GM21360 (cell line): Measurements from ENCODE around the gene IQSEC1.

ENCODE experiments used
- ATAC-seq: cut with Tn5 transposase; IDR thresholded peaks from one replicate; pipeline ENCODE4 v1.9.1; 2021; ENCODE audit warnings: mild to moderate bottlenecking, moderate library complexity; ENCODE audit not compliant: unreplicated experiment

Gene IQSEC1

DNA sequence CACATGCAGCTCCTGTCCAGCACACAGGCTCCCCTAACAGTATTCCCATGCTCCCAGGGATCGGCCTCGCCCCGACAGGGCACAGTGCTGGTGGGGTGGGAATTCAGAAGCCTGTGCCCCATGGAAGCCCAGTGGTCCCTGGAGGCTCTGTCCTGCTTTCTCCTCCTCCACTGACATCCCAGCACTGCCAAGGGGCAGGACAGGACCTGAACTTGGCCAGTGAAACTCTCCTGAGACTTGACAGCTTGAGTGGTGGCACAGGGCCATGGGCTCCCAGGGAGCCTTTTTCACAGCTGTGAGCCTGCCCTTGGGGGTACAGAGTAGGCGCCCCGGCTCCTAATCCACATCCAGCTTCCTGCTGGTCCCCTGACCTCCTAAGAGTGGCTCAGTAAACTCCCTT is 38.4 kb downstream of the IQSEC1 start:
- ATAC-seq, result no peak

- no peak for ATAC-seq
Measured at GRCh38 chr3:13034109-13034800, 39.0 kb downstream of the IQSEC1 start.

DNA sequence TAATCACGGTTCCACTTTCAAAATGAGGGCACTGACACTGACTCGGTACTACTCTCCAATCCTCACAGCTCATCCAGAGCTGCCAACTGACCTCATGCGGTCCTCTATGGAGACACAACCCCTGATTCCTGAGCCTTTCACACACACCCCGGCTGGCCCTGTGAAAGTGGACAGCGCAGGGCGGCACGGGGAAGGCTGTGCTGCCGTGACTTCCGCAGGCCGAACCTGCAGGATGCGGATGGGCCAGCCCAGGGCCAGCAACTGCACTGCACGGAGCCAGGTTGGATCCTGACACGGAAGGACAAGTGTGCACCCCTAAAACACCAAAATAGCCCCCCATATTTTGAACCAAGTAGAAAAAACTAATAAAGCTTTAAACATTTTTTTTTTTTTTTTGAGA is 41.0 kb downstream of the IQSEC1 start:
- ATAC-seq, result no peak

- no peak for ATAC-seq
Measured at GRCh38 chr3:13031621-13032020, 41.6 kb downstream of the IQSEC1 start.

GRCh38 chr3:13030684-13031083 is 42.5 kb downstream of the IQSEC1 start:
- ATAC-seq, result no peak

- no peak for ATAC-seq
Measured at GRCh38 chr3:13028010-13028821, 45.0 kb downstream of the IQSEC1 start.

GRCh38 chr3:13027154-13027553 is 46.1 kb downstream of the IQSEC1 start:
- ATAC-seq, result no peak

DNA sequence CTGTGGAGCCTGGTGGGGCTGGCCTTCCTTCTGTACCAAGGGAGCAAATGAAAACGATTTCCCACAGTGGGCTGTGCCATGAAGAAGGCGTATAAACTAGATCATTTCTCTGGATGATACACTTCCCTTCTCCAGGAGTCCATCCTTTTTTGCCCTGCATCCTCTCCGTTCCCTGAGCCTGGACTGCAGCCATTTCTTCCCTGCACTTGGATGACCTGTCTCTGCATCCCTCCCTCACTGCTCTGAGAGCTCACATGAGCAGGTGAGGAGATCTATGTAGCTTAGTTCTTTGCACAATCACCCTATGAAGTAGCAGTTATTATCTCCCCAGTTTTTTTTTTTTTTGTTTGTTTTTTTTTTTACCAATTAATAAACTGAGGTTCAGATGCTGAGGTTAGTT is 46.7 kb downstream of the IQSEC1 start:
- no peak for ATAC-seq

- ATAC-seq, result no peak
Measured at GRCh38 chr3:13025778-13026518, 47.3 kb downstream of the IQSEC1 start.

DNA sequence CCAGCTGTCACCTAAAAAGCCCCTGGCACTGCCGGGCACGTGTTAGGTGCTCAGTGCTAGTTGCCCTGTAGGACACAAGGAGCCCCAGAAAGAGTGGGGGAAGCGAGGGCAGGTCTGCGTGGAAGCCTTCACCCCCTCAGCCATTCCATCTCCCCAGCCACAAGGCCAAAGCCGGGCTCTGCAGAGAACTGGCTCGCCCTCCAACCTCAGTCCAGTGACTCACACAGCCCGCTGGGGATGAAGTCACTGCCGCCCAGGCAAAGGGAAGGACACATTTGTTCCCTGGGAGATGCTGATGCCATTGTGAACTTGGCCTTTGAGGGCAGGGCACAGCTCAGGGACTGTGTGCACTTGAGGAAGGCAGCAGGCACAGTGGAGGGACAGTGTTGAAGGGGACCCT is 48.1 kb downstream of the IQSEC1 start:
- no peak for ATAC-seq

- ATAC-seq, result no peak
Measured at GRCh38 chr3:13024765-13025065, 48.5 kb downstream of the IQSEC1 start.

GRCh38 chr3:13023971-13024764 is 49.1 kb downstream of the IQSEC1 start:
- no peak for ATAC-seq

DNA sequence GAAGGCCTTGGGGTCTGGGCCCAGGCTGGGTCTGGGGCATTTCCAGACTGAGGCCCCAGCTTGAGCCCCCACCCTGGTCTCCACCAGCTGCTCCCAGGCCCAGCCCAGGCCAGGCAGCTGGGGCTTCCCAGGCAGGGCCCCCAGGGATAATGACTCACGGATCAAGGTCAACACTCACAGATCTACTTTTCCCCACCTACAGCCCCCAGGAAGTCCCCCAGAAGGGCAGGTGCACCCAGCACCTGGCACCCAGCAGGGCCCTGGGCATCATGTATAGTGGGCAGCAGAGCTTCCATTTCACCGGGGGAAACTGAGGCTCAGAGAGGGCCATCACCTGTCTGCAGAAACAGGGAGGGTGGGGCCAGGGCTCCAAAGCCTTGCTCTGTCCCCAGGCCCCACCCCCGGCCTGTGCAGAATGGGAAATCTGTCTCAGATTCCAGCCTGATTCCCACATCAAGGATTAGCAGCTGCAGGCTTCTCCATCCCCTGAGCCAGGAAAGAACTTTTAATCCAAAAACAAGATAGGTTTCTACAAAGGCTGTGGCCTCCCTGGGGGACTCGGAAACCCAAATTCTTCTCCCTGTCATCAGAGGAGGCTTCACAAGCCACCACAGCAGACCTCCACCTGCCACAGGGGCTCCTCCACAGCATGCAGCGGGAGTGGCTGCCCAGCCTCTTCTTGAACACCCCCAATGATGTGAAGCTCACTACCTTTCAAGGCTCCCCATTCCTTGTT is 49.8 kb downstream of the IQSEC1 start:
- ATAC-seq, result no peak

GRCh38 chr3:13022348-13023234 is 50.6 kb downstream of the IQSEC1 start:
- ATAC-seq, result peak; percentile 45

DNA sequence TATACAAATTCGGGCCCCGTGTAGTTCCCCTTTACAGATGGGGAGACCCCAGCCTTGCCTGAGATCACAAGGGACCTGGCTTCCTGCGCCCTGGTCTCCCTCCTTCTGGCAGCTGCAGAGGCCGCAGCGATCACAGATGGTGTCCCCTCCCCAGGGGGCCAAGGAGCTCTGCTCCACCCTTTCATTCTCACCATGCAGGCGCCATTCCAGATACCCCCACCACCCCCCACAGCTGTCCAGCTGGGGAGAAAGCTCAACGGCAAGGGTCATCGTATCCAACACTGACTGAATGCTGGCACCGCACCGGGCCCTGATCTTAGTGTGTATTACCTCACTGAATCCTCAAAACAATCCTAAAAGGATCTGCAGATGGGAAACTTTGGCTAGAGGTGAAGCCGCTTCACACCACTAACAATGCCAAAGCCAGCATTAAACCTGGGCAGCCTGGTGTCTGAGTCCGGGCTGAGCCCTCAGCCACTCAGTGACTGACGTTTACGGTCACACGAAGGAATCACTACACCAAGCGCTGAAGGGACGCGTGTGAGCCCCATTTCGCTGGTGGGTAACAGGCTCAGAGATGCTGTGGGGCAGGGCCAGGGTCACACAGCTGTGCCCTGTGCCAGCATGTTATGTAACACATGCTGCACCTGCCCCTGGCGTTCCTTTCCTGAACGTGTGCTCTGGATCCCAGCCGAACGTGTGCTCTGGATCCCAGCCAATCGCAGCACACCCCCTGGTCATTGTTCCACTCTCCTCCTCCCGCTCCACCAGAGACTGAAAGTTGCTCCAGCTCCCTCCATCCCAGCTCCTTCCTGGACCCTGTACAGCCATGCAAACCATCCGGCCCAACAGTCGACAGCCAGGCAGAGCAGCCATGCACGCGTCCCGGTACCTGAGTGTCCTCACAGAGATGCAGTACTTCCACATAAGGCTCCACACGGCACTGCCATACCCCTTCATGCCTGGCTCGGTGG is 51.8 kb downstream of the IQSEC1 start:
- ATAC-seq, result no peak

- no peak for ATAC-seq
Measured at GRCh38 chr3:13020159-13020750, 53.0 kb downstream of the IQSEC1 start.

DNA sequence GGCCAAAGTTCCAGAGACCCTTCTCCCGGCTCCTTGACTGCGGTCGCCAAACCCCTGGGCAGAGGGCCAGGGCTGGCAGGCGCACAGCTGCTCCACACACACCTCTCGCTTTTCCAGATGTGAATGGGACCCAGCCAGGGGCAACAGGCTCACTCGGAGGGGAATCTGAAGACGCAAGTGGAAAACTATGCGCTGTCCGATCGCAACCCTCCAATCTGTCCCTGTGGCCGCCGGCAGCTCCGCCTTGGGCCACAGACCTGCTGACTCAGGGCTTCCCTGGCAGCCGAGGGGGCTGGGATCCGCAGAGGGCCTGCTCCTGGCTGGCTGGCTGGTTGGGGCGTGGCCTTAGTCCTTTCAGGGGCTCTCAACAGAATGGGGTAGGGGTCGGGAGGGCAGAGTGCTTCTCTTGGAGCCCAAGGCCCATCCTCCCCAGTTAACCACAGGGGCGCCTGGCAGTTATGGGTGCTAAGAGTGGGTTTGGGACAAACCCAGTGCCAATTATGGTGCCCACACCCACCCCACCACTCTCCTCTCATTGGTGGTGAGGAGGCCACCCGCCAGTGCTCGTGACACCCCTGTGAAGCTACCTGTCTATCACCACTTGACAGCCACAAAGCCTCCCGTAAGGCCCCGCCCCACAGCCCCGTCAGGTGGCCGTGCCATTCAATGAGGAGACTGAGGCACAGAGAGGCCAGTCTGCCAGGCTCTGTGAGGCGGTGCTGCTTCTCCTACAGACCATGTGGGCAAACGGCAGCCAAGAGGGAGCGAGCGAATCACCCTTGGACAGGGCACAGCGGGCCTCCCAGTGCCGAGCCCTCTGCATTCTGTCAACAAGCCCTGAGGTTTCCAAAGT is 53.8 kb downstream of the IQSEC1 start:
- no peak for ATAC-seq
